ENCODE results near the gene SPATA16.

- TF ChIP-seq CTCF (IDR thresholded peaks at IDR 0.05) (no peak), POLR2A (IDR thresholded peaks at IDR 0.05) (no peak)
Measured at GRCh38 chr3:173006006-173006405, 135.0 kb downstream of the SPATA16 start.

Data from lower leg skin (tissue), 3 donors.